OCI-LY3 (cell line): ENCODE measurements around the gene CR2.
A peak's percentile ranks its signal among the peaks of the same experiment; 100 is the strongest.
"Not testable (repeated sequence)": the region's sequence is repeated elsewhere in the genome, so short reads cannot be mapped to it uniquely, and the experiment has no call there.

Experiments
- H2AFZ ChIP-seq: fragments of 200-600, 300-600 bp; shearing (Covaris generic); 2 replicates; pipeline ENCODE4 v1.6.0; 2014; ENCODE audit warnings: antibody characterized with exemption, low read depth, low read length
- H3K27ac ChIP-seq: fragments of 200-600, 300-600 bp; sonication (generic); 2 replicates; pipeline ENCODE4 v1.5.1; 2014; ENCODE audit warnings: mild to moderate bottlenecking, low read length, moderate library complexity, mixed read lengths
- H3K27me3 ChIP-seq: fragments of 200-600, 300-600 bp; sonication (generic); 2 replicates; pipeline ENCODE4 v1.6.1; 2014; ENCODE audit warnings: low read depth, low read length, mixed read lengths
- H3K36me3 ChIP-seq: fragments of 200-600, 300-600 bp; sonication (generic); replicated peaks from 2 replicates; pipeline ENCODE3; 2014; ENCODE audit warnings: low read depth, low read length, mixed read lengths
- H3K4me1 ChIP-seq: fragments of 300-600, 200-600 bp; sonication (generic); 2 replicates; pipeline ENCODE4 v1.6.1; 2014; ENCODE audit warnings: low read length, mixed read lengths
- H3K4me2 ChIP-seq: fragments of 200-600, 300-600 bp; sonication (generic); 2 replicates; pipeline ENCODE4 v1.6.1; 2014; ENCODE audit warnings: low read length, mixed read lengths
- H3K4me3 ChIP-seq: fragments of 300-600, 200-600 bp; sonication (generic); 2 replicates; pipeline ENCODE4 v1.5.1; 2014; ENCODE audit warnings: antibody characterized with exemption, mild to moderate bottlenecking, low read length, moderate library complexity
- H3K79me2 ChIP-seq: fragments of 300-600, 200-600 bp; shearing (Covaris generic); 2 replicates; pipeline ENCODE4 v1.6.1; 2014; ENCODE audit warnings: mild to moderate bottlenecking, low read length, mixed read lengths
- H3K9ac ChIP-seq: fragments of 300-600, 200-600 bp; shearing (Covaris generic); 2 replicates; pipeline ENCODE4 v1.6.0; 2014; ENCODE audit warnings: mild to moderate bottlenecking, low read length, moderate library complexity
- H3K9me3 ChIP-seq: fragments of 200-600, 300-600 bp; shearing (Covaris generic); 2 replicates; pipeline ENCODE4 v1.6.1; 2014; ENCODE audit warnings: low read length, mixed read lengths; ENCODE audit not compliant: insufficient read depth
- H4K20me1 ChIP-seq: fragments of 200-600, 300-600 bp; sonication (generic); 2 replicates; pipeline ENCODE4 v1.6.1; 2016; ENCODE audit warnings: low read length, mixed read lengths; ENCODE audit not compliant: insufficient read depth
- EZH2phosphoT487 ChIP-seq: fragments of 200-600 bp; shearing (Covaris generic); IDR thresholded peaks from 2 replicates; pipeline ENCODE4 v1.6.1; 2018; ENCODE audit warnings: antibody characterized with exemption, mixed run types, low read depth
- TF ChIP-seq, protein P1 (sequence below): fragments of 200-600, 300-600 bp; sonication (generic); IDR thresholded peaks from 2 replicates; pipeline ENCODE4 v1.5.1; 2014; ENCODE audit warnings: antibody characterized with exemption, low read length, low read depth

The CR2 gene

DNA sequence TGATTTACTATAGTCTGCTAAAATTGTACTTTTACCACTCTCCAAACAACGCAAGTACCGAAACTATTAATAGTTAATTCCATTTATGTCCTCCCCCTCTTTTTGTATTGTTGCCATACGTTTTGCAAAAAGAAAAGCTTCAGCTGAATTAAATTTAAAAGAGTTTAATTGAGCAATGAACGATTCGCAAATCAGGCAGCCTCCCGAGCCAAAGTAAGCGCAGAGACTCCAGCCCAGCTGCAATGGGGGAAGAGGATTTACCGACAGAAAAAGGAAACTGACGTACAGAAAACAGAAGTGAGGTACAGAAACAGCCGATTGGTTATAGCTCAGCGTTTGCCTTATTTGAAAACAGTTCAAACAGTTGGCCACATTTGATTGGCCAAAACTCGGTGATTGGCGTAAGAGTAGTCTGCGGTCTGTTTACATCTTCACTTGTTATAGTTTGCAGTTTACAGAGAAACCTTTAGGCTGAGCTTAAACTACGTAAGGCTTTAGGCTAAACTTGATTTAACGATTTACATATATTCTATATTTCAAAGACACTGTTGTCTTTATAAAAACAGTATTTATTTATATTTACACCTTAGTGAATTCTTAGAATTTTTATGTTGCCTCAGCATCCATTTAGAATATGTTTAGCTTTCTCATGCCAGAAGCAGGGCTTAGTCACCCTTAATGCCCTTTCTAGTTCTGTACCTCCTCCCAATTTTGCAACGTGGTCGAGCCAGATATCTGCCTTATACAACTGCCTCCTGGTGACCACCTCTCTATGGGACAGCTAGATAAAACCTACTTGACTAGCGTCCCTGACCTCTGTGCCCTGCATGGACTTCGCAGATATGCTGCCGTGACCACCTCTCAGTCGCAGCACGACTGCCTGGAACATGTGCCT is 65.6 kb downstream of the CR2 start:
- H3K9ac ChIP-seq, result peak overlapping the region; percentile 58
- TF ChIP-seq, protein P1, sequence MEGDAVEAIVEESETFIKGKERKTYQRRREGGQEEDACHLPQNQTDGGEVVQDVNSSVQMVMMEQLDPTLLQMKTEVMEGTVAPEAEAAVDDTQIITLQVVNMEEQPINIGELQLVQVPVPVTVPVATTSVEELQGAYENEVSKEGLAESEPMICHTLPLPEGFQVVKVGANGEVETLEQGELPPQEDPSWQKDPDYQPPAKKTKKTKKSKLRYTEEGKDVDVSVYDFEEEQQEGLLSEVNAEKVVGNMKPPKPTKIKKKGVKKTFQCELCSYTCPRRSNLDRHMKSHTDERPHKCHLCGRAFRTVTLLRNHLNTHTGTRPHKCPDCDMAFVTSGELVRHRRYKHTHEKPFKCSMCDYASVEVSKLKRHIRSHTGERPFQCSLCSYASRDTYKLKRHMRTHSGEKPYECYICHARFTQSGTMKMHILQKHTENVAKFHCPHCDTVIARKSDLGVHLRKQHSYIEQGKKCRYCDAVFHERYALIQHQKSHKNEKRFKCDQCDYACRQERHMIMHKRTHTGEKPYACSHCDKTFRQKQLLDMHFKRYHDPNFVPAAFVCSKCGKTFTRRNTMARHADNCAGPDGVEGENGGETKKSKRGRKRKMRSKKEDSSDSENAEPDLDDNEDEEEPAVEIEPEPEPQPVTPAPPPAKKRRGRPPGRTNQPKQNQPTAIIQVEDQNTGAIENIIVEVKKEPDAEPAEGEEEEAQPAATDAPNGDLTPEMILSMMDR, result no peak
- no peak for TF ChIP-seq EZH2phosphoT487
- no peaks in the 10 kb centered on the region for H3K9me3 ChIP-seq
- H3K4me3 ChIP-seq, result peak overlapping the region; percentile 65
- H3K79me2 ChIP-seq, result no peaks in the 10 kb centered on the region
- H3K27ac ChIP-seq, result peak overlapping the region; percentile 77
- 0 out of 2 replicates have a peak, but pooled peaks cover 3% of the 10 kb centered on the region for H3K4me1 ChIP-seq
- no peaks in the 10 kb centered on the region for H3K36me3 ChIP-seq
- H3K4me2 ChIP-seq, result peak overlapping the region; percentile 69
- H3K27me3 ChIP-seq, result no peaks in the 10 kb centered on the region
- H2AFZ ChIP-seq, result peak overlapping the region; percentile 62
- no peaks in the 10 kb centered on the region for H4K20me1 ChIP-seq

DNA sequence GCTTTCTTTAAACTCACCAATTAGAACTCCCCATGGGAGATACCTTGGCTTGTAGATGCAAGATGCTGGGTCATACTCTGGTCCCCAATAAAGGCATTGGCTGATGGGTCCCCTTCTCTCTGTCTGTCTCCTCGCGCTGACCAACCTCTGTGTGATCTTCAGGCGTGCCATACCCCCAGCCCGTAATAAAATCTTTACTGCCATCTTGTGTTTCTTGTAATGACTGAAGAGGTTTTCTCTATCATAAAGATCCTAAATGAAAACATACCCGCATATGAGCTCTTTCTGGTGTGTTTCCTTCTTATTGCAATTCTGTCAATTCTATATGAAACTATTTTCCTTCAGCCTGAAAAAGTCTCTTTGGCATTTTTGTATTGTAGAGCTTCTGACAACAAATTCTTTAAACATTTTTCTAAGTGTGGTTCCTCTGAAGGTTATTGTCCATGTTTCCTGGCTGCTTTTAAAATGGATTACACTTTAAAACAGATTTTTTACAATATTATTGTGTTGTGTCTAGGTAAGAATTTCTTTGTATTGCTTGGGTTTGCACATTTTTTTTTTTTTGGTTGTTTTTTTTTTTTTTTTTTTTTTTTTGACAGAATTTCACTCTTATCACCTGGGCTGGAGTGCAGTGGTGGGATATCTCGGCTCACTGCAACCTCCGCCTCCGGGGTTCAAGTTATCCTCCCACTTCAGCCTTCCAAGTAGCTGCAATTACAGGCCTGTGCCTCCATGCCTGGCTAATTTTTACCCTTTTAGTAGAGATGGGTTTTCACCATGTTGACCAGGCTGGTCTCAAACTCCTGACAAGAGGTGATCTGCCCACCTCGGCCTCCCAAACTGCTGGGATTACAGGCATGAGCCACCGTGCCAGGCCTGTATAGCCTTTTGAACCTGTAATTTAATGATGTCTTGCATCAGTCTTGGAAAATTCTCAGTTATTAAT is 66.5 kb downstream of the CR2 start:
- not testable (repeated sequence) for H3K36me3 ChIP-seq, H3K79me2 ChIP-seq, H3K27me3 ChIP-seq, H3K4me1 ChIP-seq, H3K9me3 ChIP-seq, H4K20me1 ChIP-seq
- Histone ChIP-seq H3K9ac (peak overlapping the region; percentile 57), H3K4me3 (peak overlapping the region; percentile 65), H3K27ac (peak overlapping the region; percentile 77), H2AFZ (peak overlapping the region; percentile 62), H3K4me2 (peak overlapping the region; percentile 69)
- TF ChIP-seq, protein P1, result peak; percentile 19; the same call in 1 of the 2 replicates

DNA sequence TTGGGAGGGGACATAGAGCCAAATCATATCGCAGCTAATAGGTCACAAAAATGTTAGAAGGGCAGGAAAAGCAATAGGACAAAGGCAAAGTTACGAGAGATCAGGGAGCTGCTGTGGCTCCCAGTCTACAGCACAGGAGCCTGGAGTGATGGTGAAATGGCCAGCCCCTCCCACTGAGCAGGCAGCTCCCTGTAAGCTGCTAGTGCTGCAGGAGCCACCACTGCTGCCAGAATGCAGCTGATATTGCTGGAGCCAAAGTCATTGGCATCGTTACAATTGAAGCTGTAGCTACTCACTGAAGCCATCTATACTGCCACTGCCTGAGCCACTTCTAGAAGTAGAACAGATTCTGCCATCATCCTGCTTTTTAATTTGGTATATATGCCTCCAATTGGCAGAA is 71.1 kb downstream of the CR2 start:
- not testable (repeated sequence) for H3K4me1 ChIP-seq, H4K20me1 ChIP-seq, H3K9me3 ChIP-seq, H3K36me3 ChIP-seq, H3K27ac ChIP-seq, H3K4me2 ChIP-seq, H3K27me3 ChIP-seq, H2AFZ ChIP-seq, H3K4me3 ChIP-seq, H3K9ac ChIP-seq, H3K79me2 ChIP-seq

DNA sequence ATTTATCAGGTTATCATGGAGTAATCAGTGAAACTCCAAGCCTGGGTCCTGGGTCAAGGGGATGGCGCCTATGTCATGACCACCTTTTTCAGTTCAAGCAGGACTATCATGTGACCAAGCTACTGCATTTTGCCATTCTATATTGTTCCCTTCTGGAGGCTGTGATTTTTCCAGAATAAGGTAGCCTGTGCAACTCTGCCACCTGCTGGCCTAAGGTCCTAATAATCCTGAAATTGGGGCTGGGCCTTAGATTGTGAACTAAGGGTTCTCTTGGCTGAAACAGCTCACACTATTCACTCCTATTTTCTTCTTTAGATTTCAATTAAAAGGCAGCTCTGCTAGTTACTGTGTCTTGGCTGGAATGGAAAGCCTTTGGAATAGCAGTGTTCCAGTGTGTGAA is 74.3 kb downstream of the CR2 start:
- not testable (repeated sequence) for H3K4me2 ChIP-seq, H2AFZ ChIP-seq, H4K20me1 ChIP-seq, H3K4me3 ChIP-seq, H3K36me3 ChIP-seq, H3K27ac ChIP-seq, H3K4me1 ChIP-seq, H3K9me3 ChIP-seq, H3K9ac ChIP-seq, H3K79me2 ChIP-seq, H3K27me3 ChIP-seq

DNA sequence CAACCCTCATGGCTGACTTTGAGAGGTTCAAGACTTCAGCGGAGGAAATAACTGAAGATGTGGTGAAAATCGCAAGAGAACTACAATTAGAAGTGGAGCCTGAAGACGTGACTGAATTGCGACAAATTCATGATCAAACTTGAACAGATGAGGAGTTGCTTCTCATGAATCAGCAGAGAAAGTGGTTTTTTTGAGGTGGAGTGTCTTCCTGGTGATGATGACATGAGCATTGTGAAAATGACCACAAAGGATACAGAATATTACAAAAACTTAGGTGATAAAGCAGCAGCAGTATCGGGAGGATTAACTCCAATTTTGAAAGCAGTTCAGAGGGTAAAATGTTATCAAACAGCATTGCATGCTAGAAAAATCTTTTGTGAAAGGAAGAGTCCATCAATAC is 82.1 kb downstream of the CR2 start:
- not testable (repeated sequence) for H3K9ac ChIP-seq, H2AFZ ChIP-seq, H3K36me3 ChIP-seq

More for the DNA sequence above, 82.1 kb downstream of the CR2 start:
- H4K20me1 ChIP-seq, H3K9me3 ChIP-seq, H3K4me2 ChIP-seq, H3K4me3 ChIP-seq, H3K79me2 ChIP-seq, H3K27ac ChIP-seq, H3K4me1 ChIP-seq, H3K27me3 ChIP-seq: not testable (repeated sequence)
